Lung (tissue), 16 donors: Measurements from ENCODE around the gene DOCK7. TPM values are rescaled to one million over a fixed set of nuclear protein-coding genes. Genes with fewer than 3 reads are reported as not detected.

ENCODE experiments used
- ATAC-seq: fragments of 200-7000 bp; cut with Tn5 transposase; one replicate; pipeline ENCODE4 v1.9.1; 2020; ENCODE audit warnings: moderate number of reproducible peaks; ENCODE audit not compliant: insufficient read depth, low FRiP score
- DNase-seq, 3 donors: peaks; one replicate each; pipeline ENCODE4 v3.0.0-alpha.2; 2013 to 2017
- H3K27ac ChIP-seq, 2 donors: one replicate each; pipeline ENCODE4 v1.5.1; 2013; ENCODE audit warnings: mild to moderate bottlenecking in 2 of 2, moderate library complexity in 2 of 2, control low read depth in 1 of 2, inconsistent platforms in 1 of 2, low read depth in 1 of 2, low read length in 1 of 2
- H3K27me3 ChIP-seq, 3 donors: one replicate each; pipeline ENCODE4 v1.5.1; 2013; ENCODE audit warnings: low read length in 2 of 3; ENCODE audit not compliant: control insufficient read depth in 3 of 3, insufficient read depth in 3 of 3
- H3K36me3 ChIP-seq, 4 donors: one replicate each; pipeline ENCODE4 v1.5.1; 2013; ENCODE audit warnings: low read length in 4 of 4, mild to moderate bottlenecking in 1 of 4, moderate library complexity in 1 of 4; ENCODE audit not compliant: control insufficient read depth in 4 of 4, insufficient read depth in 4 of 4
- H3K4me1 ChIP-seq, 5 donors: one replicate each; pipeline ENCODE4 v1.5.1; 2013; ENCODE audit warnings: low read length in 5 of 5, mild to moderate bottlenecking in 2 of 5, moderate library complexity in 1 of 5; ENCODE audit not compliant: control insufficient read depth in 5 of 5, insufficient read depth in 5 of 5
- H3K4me3 ChIP-seq: one replicate; pipeline ENCODE4 v1.5.1; 2013; ENCODE audit warnings: mild to moderate bottlenecking, control low read depth, moderate library complexity
- H3K9ac ChIP-seq, 2 donors: one replicate each; pipeline ENCODE4 v1.5.1; 2013; ENCODE audit warnings: low read length in 2 of 2, control low read depth in 1 of 2; ENCODE audit not compliant: insufficient read depth in 1 of 2
- H3K9me3 ChIP-seq, 4 donors: one replicate each; pipeline ENCODE4 v1.5.1; 2013; ENCODE audit warnings: low read length in 3 of 4, mild to moderate bottlenecking in 1 of 4, moderate library complexity in 1 of 4; ENCODE audit not compliant: control insufficient read depth in 4 of 4, insufficient read depth in 3 of 4
- CTCF ChIP-seq: IDR thresholded peaks from 2 replicates; pipeline ENCODE4 v1.5.1; 2012; ENCODE audit warnings: mild to moderate bottlenecking; ENCODE audit errors: control extremely low read depth, extremely low read depth
- WGBS, 2 donors: extraction: QIAGEN DNeasy Blood & Tissue Kit; methylation state at CpG; one replicate each; pipeline ENCODE4 v1.1.7; 2013; 5-methylcytosine and 5-hydroxymethylcytosine counted together
- long read RNA-seq, 5 donors: transcript quantifications; one replicate each; lab custom pipeline, GENCODE V29; 2026
- polyA plus RNA-seq, 2 donors: library from polyadenylated mRNA; stranded (reverse); fragments of 200-250 nt; gene quantifications; one replicate each; pipeline ENCODE4 v1.2.1, GENCODE V29; 2013
- total RNA-seq, 2 donors: library from RNA; depleted of rRNA in 1 of 2; stranded (reverse); fragments of >200 nt in 1 of 2; gene quantifications; one replicate each; pipeline ENCODE4 v1.2.1, GENCODE V29; 2014 to 2021
- donor health status: control.
- donor health status: control.
- donor health status: Bipolar disorder and iron deficiency.
- donor health status: healthy.
- donor health status: DM: yes; HTN: yes; CAD: no.

The DOCK7 gene
- total RNA-seq (100 to 1,000 TPM in 1 of 2 donors, 10 to 100 TPM in 1; 33.4 to 111 TPM), polyA plus RNA-seq (1 to 10 TPM; 3.4 to 7.0 TPM)
- long read RNA-seq, donor 1, full-length matches to known transcripts, result 3 of 20 reads
- long read RNA-seq, donor 1, partial matches to known transcripts, result 17 of 20 reads
- long read RNA-seq, donor 1, other reads (novel, unspliced or antisense), result 0 of 20 reads
- long read RNA-seq, donor 2, partial matches to known transcripts, result 0 of 1 reads
- long read RNA-seq, donor 2, other reads (novel, unspliced or antisense), result 0 of 1 reads
- long read RNA-seq, donor 3, result 0 reads
- long read RNA-seq, donor 4, partial matches to known transcripts, result 0 of 2 reads
- long read RNA-seq, donor 4, other reads (novel, unspliced or antisense), result 0 of 2 reads
- long read RNA-seq, donor 5, partial matches to known transcripts, result 10 of 12 reads
- long read RNA-seq, donor 5, other reads (novel, unspliced or antisense), result 0 of 12 reads

DNA sequence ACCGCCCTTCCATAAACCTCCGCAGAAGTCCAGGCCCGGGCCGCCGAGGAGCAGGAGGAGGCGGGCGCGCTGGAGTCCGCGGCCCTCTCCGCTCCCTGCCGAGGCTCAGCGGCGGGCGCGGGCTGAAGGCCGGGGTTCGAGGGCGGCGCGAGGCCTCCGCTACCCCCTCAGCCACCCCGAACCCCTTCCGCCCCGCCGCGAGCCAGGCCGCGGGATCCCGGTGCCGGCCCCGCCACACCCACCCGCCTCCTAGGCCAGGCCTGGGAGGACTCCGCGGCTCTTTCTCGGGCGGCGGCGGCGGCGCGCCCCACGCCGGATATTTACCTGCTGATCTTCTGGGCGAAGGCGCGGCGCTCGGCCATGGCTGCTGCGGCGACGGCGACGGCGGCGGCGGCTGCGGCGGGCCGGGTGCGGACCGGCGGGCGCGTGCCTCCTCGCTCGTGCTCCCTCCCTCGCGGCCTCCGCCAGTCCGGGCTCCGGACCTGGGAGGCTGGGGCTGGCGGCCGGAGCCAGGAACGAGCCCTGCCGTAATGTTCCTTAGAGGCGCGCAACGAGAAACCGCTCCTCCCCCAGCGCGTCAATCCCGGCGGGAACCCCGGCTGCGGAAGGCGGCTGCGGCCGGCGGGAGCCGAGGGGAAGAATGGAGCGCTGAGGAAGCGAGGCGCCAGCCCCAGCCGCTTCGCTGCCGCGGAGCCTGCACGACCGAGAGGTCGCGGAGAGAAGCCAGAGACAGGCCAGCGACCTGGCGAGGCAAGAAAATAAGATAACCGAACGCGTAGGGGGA is at the start of gene DOCK7:
Gene DOCK7 (minus strand): TSS at position 484 of the 784 bp plus-strand sequence. CDS start 122 bp downstream, at position 362.
- H3K27me3 ChIP-seq, result no peaks in the 10 kb centered on the region
- H3K4me3 ChIP-seq, result peak within 1 kb of the TSS; percentile 94
- no peak for TF ChIP-seq CTCF
- H3K27ac ChIP-seq, result peak within 1 kb of the TSS; percentile 80 to 86
- no peaks in the 10 kb centered on the region for H3K9me3 ChIP-seq
- DNase-seq, result peak; percentile 79 to 88 (median 84)
- peak; percentile 88 for ATAC-seq
- H3K9ac ChIP-seq, result peak within 1 kb of the TSS; percentile 76 to 88
- H3K36me3 ChIP-seq, result no peaks in the 10 kb centered on the region
- 0 to 1% methylated on average over 71 to 107 of the region's 107 CpGs for WGBS, 2 donors
- peaks cover 1 to 43% (median 30%) of the 10 kb centered on the region in 5 donors for H3K4me1 ChIP-seq

- Histone ChIP-seq H3K9ac (no peak overlapping the region), H3K27me3 (no peaks in the 10 kb centered on the region), H3K36me3 (no peaks in the 10 kb centered on the region), H3K4me1 (peaks cover 0 to 9% (median 0%) of the 10 kb centered on the region in 5 donors), H3K9me3 (no peaks in the 10 kb centered on the region), H3K4me3 (no peak overlapping the region), H3K27ac (no peak overlapping the region)
- 81 to 86% methylated on average over 3 of the region's 3 CpGs for WGBS, 2 donors
- DNase-seq (no peak), ATAC-seq (no peak)
- no peak for TF ChIP-seq CTCF
Observed at GRCh38 chr1:62735491-62736171, 47.4 kb upstream of the DOCK7 start.

- Histone ChIP-seq H3K27ac (no peak overlapping the region), H3K4me1 (peaks cover 0 to 9% (median 0%) of the 10 kb centered on the region in 5 donors), H3K4me3 (no peak overlapping the region), H3K9me3 (no peaks in the 10 kb centered on the region), H3K36me3 (no peaks in the 10 kb centered on the region), H3K27me3 (no peaks in the 10 kb centered on the region), H3K9ac (peak overlapping the region in 1 of 2 donors; percentile 7)
- no peak for ATAC-seq
- DNase-seq, result peak in 2 of 3 donors; percentile 23 to 38
- TF ChIP-seq CTCF, result no peak
- 84 to 95% methylated on average over 3 of the region's 3 CpGs for WGBS, 2 donors
Observed at GRCh38 chr1:62732331-62732730, 44.1 kb upstream of the DOCK7 start.
